Stimulated activated CD4-positive, alpha-beta T cell treated with anti-CD3 and anti-CD28 coated beads, Interleukin-2, amount 100 ng/mL, for 48 hours (primary cell): ENCODE measurements around the gene EEF2KMT.
"Not testable (repeated sequence)": the region's sequence is repeated elsewhere in the genome, so short reads cannot be mapped to it uniquely, and the experiment has no call there.

Experiments
- DNase-seq, 2 donors: peaks; one replicate each; pipeline ENCODE4 v3.0.0-alpha.2; 2020

Gene EEF2KMT

DNA sequence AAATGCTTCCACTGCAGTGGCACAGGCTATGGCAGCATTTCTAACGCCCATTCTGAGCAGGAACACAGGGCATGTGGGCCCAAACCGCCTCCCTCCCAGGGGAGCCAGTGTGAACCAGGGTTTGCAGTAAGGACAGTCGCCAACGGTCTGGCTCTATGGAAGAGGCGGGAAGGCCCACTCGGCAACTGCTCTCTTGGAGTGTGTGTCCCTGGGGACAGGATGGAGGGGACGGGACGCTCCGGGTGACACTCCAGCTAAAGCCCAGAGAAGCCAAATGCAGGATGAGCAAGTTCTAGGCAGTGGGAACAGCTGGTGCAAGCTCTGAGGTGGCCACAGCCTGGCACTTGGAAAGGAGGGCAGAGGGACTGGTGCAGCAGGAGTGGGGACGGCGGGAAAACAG, 3.8 kb downstream of the EEF2KMT start:
- not testable (repeated sequence) for DNase-seq

- DNase-seq = not testable (repeated sequence)
Observed at GRCh38 chr16:5093081-5093480, 4.5 kb downstream of the EEF2KMT start.

GRCh38 chr16:5090592-5090991, 7.0 kb downstream of the EEF2KMT start:
- DNase-seq = not testable (repeated sequence)

- not testable (repeated sequence) for DNase-seq
Observed at GRCh38 chr16:5089911-5090555, 7.6 kb downstream of the EEF2KMT start.

DNA sequence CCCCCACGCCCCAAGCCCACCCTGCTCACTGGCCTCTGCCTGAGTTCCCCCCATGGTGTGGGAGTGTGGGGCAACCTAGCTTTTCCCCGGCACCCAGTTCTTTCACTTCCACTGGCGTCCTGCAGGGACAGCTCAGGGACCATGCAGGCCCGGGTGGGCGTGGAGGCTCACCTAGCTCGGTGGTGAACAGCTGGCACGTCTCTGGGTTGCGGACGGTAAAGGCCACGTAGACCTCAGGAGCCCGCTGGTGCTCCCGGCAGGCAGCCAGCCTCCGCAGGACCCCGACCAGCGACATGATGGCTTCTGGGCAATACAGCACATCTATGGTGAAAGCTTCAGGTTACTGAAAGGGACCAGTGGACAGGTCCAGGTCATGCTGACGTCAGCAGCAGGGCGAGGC, 8.7 kb downstream of the EEF2KMT start:
- not testable (repeated sequence) for DNase-seq

DNA sequence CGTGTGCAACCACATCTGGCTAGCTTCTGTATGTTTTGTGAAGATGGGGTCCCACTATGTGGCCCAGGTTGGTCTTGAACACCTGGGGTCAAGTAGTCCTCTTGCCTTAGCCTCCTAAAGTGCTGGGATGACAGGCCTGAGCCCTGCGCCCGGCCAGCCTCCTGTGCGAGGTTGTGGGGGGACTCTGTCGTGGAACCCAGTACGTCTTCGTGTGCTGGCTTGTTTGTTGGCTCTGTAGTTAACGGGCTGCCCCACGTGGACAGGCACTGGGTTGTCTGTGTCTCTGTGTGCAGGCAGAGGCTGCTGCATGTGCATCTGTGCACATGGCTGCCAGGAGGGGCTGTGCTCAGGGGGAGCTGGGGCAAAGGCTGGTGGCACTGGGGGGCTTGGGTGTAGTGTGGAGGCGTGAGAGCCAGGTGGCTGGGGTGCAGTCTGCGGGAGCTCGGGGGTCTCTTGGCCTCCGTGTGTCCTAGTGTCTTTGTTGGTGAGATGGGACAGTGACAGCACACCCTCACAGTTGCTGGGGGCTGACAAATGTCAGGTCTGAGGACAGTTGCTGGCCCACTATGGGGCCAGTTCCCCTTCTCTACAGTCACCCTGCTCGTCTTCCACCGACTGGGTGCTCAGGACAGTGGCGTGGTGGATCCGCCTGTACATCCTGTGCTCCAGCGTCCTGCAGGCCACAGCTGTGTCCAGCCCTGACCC, 9.4 kb downstream of the EEF2KMT start:
- not testable (repeated sequence) for DNase-seq

GRCh38 chr16:5085716-5086115, 11.9 kb downstream of the EEF2KMT start:
- DNase-seq = not testable (repeated sequence)

GRCh38 chr16:5084802-5085201, 12.8 kb downstream of the EEF2KMT start:
- DNase-seq = peak; percentile 45 to 59

- DNase-seq = not testable (repeated sequence)
Observed at GRCh38 chr16:5084099-5084731, 13.4 kb downstream of the EEF2KMT start.

DNA sequence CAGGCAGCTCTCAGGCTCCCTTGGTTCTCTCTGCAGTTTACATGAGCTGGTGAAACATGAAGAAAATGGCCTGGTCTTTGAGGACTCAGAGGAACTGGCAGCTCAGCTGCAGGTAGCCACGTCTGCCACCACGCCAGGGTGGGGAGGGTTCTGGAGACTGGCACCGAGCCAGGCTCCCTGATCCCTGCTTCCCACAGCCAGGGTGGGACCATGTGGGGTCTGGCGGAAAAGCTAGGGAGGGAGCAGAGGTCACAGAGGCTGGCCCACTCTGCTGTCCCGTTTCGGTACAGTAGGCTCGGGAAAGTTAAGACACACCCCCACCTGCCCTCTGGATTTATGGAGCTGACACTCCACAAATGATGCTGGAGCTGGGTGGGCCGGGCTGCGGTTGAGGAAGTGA, 13.9 kb downstream of the EEF2KMT start:
- DNase-seq = not testable (repeated sequence)

DNA sequence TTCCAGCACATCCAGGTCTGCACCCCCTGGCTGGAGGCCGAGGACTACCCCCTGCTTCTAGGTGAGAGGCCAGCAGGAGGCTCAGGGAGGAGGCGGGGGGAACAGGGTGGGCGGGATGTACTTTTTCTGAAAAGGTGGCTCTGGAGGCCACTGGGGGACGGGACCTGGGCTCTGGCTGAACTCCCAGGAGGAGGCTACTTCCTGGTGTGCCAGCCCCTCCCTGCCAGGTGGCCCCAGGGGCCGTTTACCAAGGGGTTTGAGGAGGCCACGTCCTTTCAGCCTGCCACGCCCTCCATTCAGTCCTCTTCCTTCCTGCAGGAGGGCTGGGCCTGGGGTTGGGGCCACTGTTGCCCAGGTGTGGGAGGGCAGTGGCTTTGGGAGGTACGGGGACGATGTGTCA, 16.6 kb downstream of the EEF2KMT start:
- not testable (repeated sequence) for DNase-seq

DNA sequence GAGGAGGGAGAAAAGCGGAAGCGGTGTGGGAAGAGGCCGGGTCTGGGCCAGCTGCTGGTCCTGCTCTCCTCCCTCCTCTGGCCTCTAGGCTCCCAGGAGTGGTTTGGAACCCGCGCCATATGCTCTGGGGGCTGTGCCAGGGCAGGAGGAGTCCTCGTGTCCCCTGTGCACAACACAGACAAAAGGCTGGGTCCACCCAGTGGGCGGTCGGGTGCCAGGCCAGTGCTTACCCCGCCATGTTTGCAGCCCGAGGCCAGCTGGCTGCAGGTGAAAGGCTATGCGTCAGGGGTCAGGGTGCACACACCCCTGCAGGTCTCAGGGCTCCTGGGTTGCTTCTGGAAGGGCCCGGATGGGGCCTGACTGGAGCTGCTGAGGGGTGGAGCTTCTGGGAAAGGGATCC, 17.1 kb downstream of the EEF2KMT start:
- not testable (repeated sequence) for DNase-seq

GRCh38 chr16:5078626-5079025, 19.0 kb downstream of the EEF2KMT start:
- no peak for DNase-seq

- DNase-seq = no peak
Observed at GRCh38 chr16:5077304-5077703, 20.3 kb downstream of the EEF2KMT start.

DNA sequence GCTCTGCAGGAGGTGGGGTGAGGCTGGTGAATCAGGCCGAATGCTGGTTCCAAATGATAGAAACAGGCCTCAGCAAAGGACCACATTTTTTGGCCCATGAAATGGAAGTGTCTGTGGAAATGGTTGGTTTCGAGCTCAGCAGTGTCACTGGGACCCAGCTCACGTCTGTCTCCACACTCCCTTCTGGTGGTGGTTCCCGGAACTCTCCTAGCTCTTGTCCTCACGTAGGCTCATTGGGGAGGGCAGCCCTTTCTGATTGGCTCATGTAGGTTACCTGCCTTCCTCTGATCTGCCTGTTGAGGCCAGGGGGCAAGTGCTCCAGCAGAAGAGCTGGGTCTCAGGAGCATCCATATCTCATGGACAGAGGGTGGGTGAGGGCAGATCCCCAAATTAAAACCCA, 22.0 kb downstream of the EEF2KMT start:
- no peak for DNase-seq

DNA sequence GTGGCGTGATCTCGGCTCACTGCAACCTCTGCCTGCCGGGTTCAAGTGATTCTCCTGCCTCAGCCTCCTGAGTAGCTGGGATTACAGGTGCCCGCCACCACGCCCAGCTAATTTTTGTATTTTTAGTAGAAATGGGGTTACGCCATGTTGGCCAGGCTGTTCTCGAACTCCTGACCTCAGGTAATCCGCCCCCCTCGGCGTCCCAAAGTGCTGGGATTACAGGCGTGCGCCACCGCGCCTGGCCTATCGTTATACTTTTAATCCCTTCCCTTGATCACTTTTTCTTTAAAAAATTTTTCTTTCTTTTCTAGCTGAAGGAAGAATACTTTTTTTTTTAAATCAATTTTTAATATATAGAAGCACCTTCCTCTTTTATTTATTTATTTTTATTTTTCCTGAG, 23.8 kb downstream of the EEF2KMT start:
- not testable (repeated sequence) for DNase-seq

GRCh38 chr16:5073279-5073629, 24.3 kb downstream of the EEF2KMT start:
- DNase-seq = no peak

- no peak for DNase-seq
Observed at GRCh38 chr16:5072334-5073278, 25.0 kb downstream of the EEF2KMT start.

DNA sequence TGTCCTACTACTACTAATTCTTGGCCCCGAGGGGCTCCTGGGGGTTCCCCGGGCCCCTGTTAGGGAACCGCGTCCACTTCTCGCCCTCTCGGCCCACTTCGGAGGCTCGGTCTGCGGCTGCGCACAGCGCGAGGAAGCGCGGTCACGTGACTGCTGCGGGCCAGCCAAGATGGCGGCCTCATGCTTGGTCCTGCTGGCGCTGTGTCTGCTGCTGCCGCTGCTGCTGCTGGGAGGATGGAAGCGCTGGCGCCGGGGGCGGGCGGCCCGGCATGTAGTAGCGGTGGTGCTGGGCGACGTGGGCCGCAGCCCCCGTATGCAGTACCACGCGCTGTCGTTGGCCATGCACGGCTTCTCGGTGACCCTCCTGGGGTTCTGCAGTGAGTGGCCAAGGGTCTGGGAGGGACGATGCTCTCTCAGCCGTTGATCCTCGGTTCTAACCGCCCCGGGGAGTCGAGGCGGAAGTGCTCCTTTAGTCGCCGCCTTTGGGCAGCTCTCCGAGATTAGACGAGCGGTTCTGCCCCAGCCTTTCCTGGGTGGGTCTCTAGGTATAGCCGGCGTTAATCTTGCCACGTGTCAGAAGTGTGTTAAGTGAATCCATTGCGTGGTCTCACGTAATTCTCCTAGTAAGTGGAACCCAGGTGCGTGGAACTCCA, 25.8 kb downstream of the EEF2KMT start, which contains the start of gene ALG1:
TSS of gene ALG1 (plus strand) at position 163 of the 653 bp plus-strand sequence. CDS start at position 170, 7 bp downstream.
- peak; percentile 88 to 90 for DNase-seq

DNA sequence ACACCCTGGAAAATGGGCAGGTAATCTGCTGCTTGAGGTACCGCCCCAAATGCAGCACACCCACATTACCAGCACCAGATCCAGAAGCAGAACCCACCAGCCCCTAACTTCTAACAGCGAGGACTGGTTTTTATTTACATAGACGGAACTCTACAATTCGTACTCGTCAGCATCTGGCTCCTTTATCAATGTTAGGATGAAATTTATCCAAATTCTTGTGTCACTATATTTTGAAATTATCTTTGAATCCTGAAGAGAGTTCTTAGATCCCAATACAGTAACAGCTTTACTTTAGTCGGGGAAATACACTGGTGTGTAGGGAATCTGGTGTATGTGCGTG, 26.3 kb downstream of the EEF2KMT start:
- no peak for DNase-seq

DNA sequence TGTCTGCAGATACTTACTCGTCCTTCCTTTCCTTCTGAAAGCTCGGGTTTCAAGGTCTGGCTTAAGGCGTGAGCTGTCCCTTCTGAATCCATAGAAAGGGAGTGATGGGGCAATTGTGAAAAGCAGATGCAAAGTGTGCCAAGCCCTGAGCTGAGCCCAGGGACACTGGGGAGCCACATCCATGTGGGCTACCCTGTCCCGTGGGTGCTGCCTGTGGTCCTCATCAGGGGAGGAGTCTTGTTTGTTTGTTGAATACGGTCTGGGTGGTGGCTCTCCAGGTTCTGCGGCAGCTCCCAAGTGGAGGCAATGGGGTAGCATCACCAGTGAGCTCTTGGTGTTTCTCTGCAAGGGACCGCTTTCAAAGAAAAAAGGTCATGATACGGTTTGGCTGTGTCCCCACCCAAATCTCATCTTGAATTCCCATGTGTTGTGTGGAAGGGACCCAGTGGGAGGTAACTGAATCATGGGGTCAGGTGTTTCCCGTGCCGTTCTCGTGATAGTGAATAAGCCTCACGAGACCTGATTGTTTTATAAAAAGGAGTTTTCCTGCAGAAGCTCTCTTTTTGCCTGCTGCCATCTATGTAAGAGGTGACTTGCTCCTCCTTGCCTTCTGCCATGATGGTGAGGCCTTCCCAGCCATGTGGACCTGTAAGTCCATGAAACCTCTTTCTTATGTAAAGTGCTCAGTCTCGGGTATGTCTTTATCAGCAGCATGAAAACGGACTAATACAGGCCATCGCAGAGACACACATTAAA, 27.0 kb downstream of the EEF2KMT start:
- no peak for DNase-seq

DNA sequence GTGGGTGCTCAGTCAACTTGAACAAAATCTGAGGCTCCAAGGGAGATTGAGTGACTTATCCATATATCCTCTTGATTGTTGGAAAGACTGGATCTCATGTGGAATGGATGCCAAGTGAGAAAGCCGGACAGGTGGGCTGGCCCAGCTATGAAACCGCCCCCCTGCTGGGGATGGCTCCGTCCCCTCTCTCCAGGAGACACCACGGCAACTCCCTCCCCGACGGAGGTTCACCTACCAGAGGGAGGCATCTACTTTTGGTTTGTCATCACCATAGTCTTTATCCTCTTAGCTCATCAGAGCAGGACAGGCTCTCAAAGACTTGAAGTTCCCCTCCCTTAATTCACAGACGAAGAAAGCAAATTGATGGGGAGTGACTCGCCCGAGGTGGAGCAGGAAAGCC, 27.7 kb downstream of the EEF2KMT start:
- no peak for DNase-seq
